Hepatocyte (in vitro differentiated cells): Measurements from ENCODE around the gene BCL3.

ENCODE experiments used
- CTCF ChIP-seq: fragments of 200-600 bp; sonication (generic); IDR thresholded peaks from 2 replicates; pipeline ENCODE4 v1.5.1; 2016; ENCODE audit warnings: antibody characterized with exemption, mild to moderate bottlenecking; ENCODE audit not compliant: poor library complexity
- EZH2 ChIP-seq: fragments of 200-600 bp; sonication (generic); IDR thresholded peaks from 2 replicates; pipeline ENCODE4 v1.6.1; 2016; ENCODE audit warnings: antibody characterized with exemption, mild to moderate bottlenecking, borderline replicate concordance
- EZH2phosphoT487 ChIP-seq: fragments of 200-600 bp; sonication (generic); IDR thresholded peaks from one replicate; pipeline ENCODE4 v1.6.1; 2018; ENCODE audit warnings: antibody characterized with exemption, mild to moderate bottlenecking, low read depth, moderate library complexity; ENCODE audit not compliant: unreplicated experiment, severe bottlenecking

GRCh38 chr19:44706506-44707236, 41.8 kb upstream of the BCL3 start:
- TF ChIP-seq CTCF, result no peak
- no peak for TF ChIP-seq EZH2
- no peak for TF ChIP-seq EZH2phosphoT487
